HG02610 (cell line): ENCODE data around the gene CLSTN2.

Experiments used
- ATAC-seq: cut with Tn5 transposase; IDR thresholded peaks from one replicate; pipeline ENCODE4 v1.9.1; 2021; ENCODE audit warnings: mild to moderate bottlenecking, moderate library complexity; ENCODE audit not compliant: unreplicated experiment

Gene CLSTN2

GRCh38 chr3:140323561-140323960 is 388.6 kb downstream of the CLSTN2 start:
- no peak for ATAC-seq

- no peak for ATAC-seq
These were observed 397.1 kb downstream of the CLSTN2 start for GRCh38 chr3:140332131-140332530.

- no peak for ATAC-seq
These were observed 399.3 kb downstream of the CLSTN2 start for GRCh38 chr3:140334132-140334929.

GRCh38 chr3:140336465-140336864 is 401.5 kb downstream of the CLSTN2 start:
- no peak for ATAC-seq

- no peak for ATAC-seq
These were observed 403.9 kb downstream of the CLSTN2 start for GRCh38 chr3:140338916-140339315.

- ATAC-seq = no peak
These were observed 406.2 kb downstream of the CLSTN2 start for GRCh38 chr3:140341203-140341602.

GRCh38 chr3:140341817-140342403 is 406.9 kb downstream of the CLSTN2 start:
- ATAC-seq = no peak

GRCh38 chr3:140342668-140343067 is 407.7 kb downstream of the CLSTN2 start:
- no peak for ATAC-seq

- no peak for ATAC-seq
These were observed 408.5 kb downstream of the CLSTN2 start for GRCh38 chr3:140343211-140344081.

GRCh38 chr3:140344082-140344454 is 409.1 kb downstream of the CLSTN2 start:
- ATAC-seq = no peak

GRCh38 chr3:140344601-140345205 is 409.7 kb downstream of the CLSTN2 start:
- ATAC-seq = no peak

- ATAC-seq = no peak
These were observed 412.2 kb downstream of the CLSTN2 start for GRCh38 chr3:140347151-140347550.

GRCh38 chr3:140349938-140350337 is 415.0 kb downstream of the CLSTN2 start:
- ATAC-seq = no peak

GRCh38 chr3:140351466-140351865 is 416.5 kb downstream of the CLSTN2 start:
- no peak for ATAC-seq

GRCh38 chr3:140355481-140355880 is 420.5 kb downstream of the CLSTN2 start:
- ATAC-seq = no peak

- no peak for ATAC-seq
These were observed 423.7 kb downstream of the CLSTN2 start for GRCh38 chr3:140358686-140359085.

- no peak for ATAC-seq
These were observed 424.4 kb downstream of the CLSTN2 start for GRCh38 chr3:140359233-140359995.

GRCh38 chr3:140360332-140360731 is 425.3 kb downstream of the CLSTN2 start:
- no peak for ATAC-seq

GRCh38 chr3:140363801-140364200 is 428.8 kb downstream of the CLSTN2 start:
- ATAC-seq = no peak

- no peak for ATAC-seq
These were observed 431.1 kb downstream of the CLSTN2 start for GRCh38 chr3:140365872-140366697.
